HepG2 (cell line): Measurements from ENCODE around the gene EOLA1. TPM values are rescaled to one million over a fixed set of nuclear protein-coding genes. Genes with fewer than 3 reads are reported as not detected.

Experiments used
- ATAC-seq: fragments of 200-7000 bp; cut with Tn5 transposase; 3 replicates; pipeline ENCODE4 v1.9.1; 2020; ENCODE audit warnings: mild to moderate bottlenecking, moderate library complexity
- BruUV-seq: library from RNA; stranded (reverse); fragments of 400-500 nt; replicated peaks from 2 replicates; lab custom pipeline; 2021; lab: Mats Ljungman, UMichigan
- CTCF ChIA-PET: fragments of 300-600 bp; formaldehyde crosslinking; extraction: SDS; loops from one replicate; lab custom pipeline; 2021; ENCODE audit warnings: low total read pairs, inconsistent platforms, low intra/inter-chr PET ratio; lab: Yijun Ruan, JAX
- POLR2A ChIA-PET: fragments of 350-600 bp; sonication (Branson Sonifier 250); formaldehyde crosslinking; loops from one replicate; lab custom pipeline; 2020; ENCODE audit warnings: antibody characterized with exemption, inconsistent platforms; lab: Yijun Ruan, JAX
- DNase-seq: peaks from one replicate; pipeline ENCODE4 v3.0.0-alpha.2; 2015; ENCODE audit warnings: low spot score
- FAIRE-seq: peaks from 3 replicates; lab custom pipeline; 2011; peaks lifted over from hg19 to GRCh38; lab: Jason Lieb, UNC
- H2AFZ ChIP-seq: one replicate; pipeline ENCODE4 v1.6.1; 2011; ENCODE audit warnings: low read length, inconsistent platforms
- H3K27ac ChIP-seq: fragments of 300-600 bp; 3 replicates; pipeline ENCODE4 v1.8.0; 2011; ENCODE audit warnings: mixed run types, mild to moderate bottlenecking, mixed read lengths, low read length, inconsistent platforms; ENCODE audit not compliant: insufficient read depth; ENCODE audit errors: extremely low read length
- H3K27me3 ChIP-seq, 2 experiments: fragments of 200-600 bp in 1 of 2; 2 replicates in 1 of 2; 3 replicates in 1 of 2; pipeline versions ENCODE4 v1.6.0 to v1.8.0; 2011; ENCODE audit warnings: low read length in 2 of 2, mild to moderate bottlenecking in 2 of 2, moderate library complexity in 2 of 2, inconsistent platforms in 1 of 2; ENCODE audit not compliant: insufficient read depth in 2 of 2, control insufficient read depth in 1 of 2
- H3K36me3 ChIP-seq, 2 experiments: fragments of 200-600 bp in 1 of 2; replicated peaks in 1 of 2; 2 replicates in 1 of 2; 3 replicates in 1 of 2; pipeline versions ENCODE4 v1.5.1 to v1.8.0; 2011; ENCODE audit warnings: low read length in 2 of 2, inconsistent platforms in 1 of 2; ENCODE audit not compliant: insufficient read depth in 2 of 2, control insufficient read depth in 1 of 2
- H3K4me1 ChIP-seq: 2 replicates; pipeline ENCODE4 v1.5.1; 2012; ENCODE audit warnings: low read length, inconsistent platforms; ENCODE audit not compliant: insufficient read depth
- H3K4me2 ChIP-seq: 2 replicates; pipeline ENCODE4 v1.6.0; 2011; ENCODE audit warnings: low read depth, low read length, inconsistent platforms
- H3K4me3 ChIP-seq, 3 experiments: fragments of 200-600 bp in 1 of 3; sonication (generic), shearing (Covaris generic) in 1 of 3; replicated peaks in 1 of 3; 2 replicates each; pipeline ENCODE4 v1.5.1; 2011 to 2016; ENCODE audit warnings: low read length in 3 of 3, inconsistent platforms in 2 of 3, low read depth in 2 of 3, mild to moderate bottlenecking in 2 of 3, control low read depth in 1 of 3, mixed read lengths in 1 of 3; ENCODE audit not compliant: insufficient read depth in 1 of 3
- H3K79me2 ChIP-seq: one replicate; pipeline ENCODE4 v1.6.1; 2011; ENCODE audit warnings: low read length, inconsistent platforms; ENCODE audit not compliant: insufficient read depth
- H3K9ac ChIP-seq: 2 replicates; pipeline ENCODE4 v1.6.0; 2011; ENCODE audit warnings: mild to moderate bottlenecking, low read depth, low read length, inconsistent platforms; ENCODE audit not compliant: insufficient read depth
- H3K9me3 ChIP-seq: 2 replicates; pipeline ENCODE4 v1.5.1; 2012; ENCODE audit warnings: mild to moderate bottlenecking, low read length
- H4K20me1 ChIP-seq: 2 replicates; pipeline ENCODE4 v1.6.0; 2011; ENCODE audit warnings: inconsistent platforms, mild to moderate bottlenecking, low read length, moderate library complexity; ENCODE audit not compliant: insufficient read depth
- JUND ChIP-seq: sonication (generic); formaldehyde crosslinking; IDR thresholded peaks from 2 replicates; pipeline ENCODE4 v1.8.0; 2022; ENCODE audit warnings: mild to moderate bottlenecking, missing genetic modification reagents
- SNAI1 ChIP-seq: sonication (generic); formaldehyde crosslinking; IDR thresholded peaks from 2 replicates; pipeline ENCODE4 v1.5.0; 2020; ENCODE audit warnings: mild to moderate bottlenecking, missing genetic modification reagents, borderline replicate concordance
- TCF12 ChIP-seq, 2 experiments: fragments of 450-650 bp in 1 of 2; sonication (generic) in 1 of 2; formaldehyde crosslinking in 1 of 2; IDR thresholded peaks; 2 replicates each; pipeline versions ENCODE4 v1.6.1 to v1.8.0; 2017 to 2022; ENCODE audit warnings: antibody characterized with exemption in 1 of 2, mild to moderate bottlenecking in 1 of 2, missing genetic modification reagents in 1 of 2, moderate library complexity in 1 of 2
- YEATS4 ChIP-seq: sonication (generic); formaldehyde crosslinking; IDR thresholded peaks from 2 replicates; pipeline ENCODE4 v1.4.0; 2020; ENCODE audit warnings: missing genetic modification reagents, borderline replicate concordance
- ZNF501 ChIP-seq: sonication (generic); formaldehyde crosslinking; IDR thresholded peaks from 2 replicates; pipeline ENCODE4 v1.5.1; 2020; ENCODE audit warnings: mild to moderate bottlenecking, moderate library complexity, missing genetic modification reagents
- ZNF816 ChIP-seq: sonication (generic); formaldehyde crosslinking; IDR thresholded peaks from 2 replicates; pipeline ENCODE4 v1.8.0; 2022; ENCODE audit warnings: missing genetic modification reagents, mild to moderate bottlenecking, borderline replicate concordance
- WGBS: methylation state at CpG from one replicate; pipeline ENCODE4 v1.1.6; 2017; ENCODE audit warnings: low lambda C conversion rate; 5-methylcytosine and 5-hydroxymethylcytosine counted together
- in situ Hi-C: cut with HindIII; loops from 2 replicates; pipeline ENCODE4 v1.10.0; 2017; ENCODE audit warnings: low pct_unique_long_range_greater_than_20kb; ENCODE audit not compliant: extremely low pct_ligation_motif_present
- intact Hi-C: fragments of 100-400 bp; cut with micrococcal nuclease; formaldehyde crosslinking; loops from one replicate; pipeline ENCODE4 v1.10.0; 2022; ENCODE audit not compliant: unreplicated experiment
- polyA plus RNA-seq, 8 experiments: library from polyadenylated mRNA; depleted of rRNA in 3 of 8; stranded (reverse) in 7 of 8; unstranded in 1 of 8; fragments of >200 nt; fragmentation: Illumina TruSeq in 4 of 8; extraction: Trizol in 4 of 8; gene quantifications; 2 replicates each; pipeline versions ENCODE4 v1.2.1 to v1.2.3, GENCODE V29; 2011 to 2016; ENCODE audit warnings: low read depth in 4 of 8, missing spikeins in 1 of 8, mixed read lengths in 1 of 8; ENCODE audit not compliant: insufficient read depth in 1 of 8
- total RNA-seq, 5 experiments: library from RNA; depleted of rRNA; stranded (reverse); fragments of >200 nt; fragmentation: Illumina TruSeq; extraction: Trizol; gene quantifications; 2 replicates each; pipeline ENCODE4 v1.2.3, GENCODE V29; 2016; ENCODE audit warnings: low read depth in 1 of 5
- TF ChIP-seq, protein P1 (sequence below): sonication (generic); formaldehyde crosslinking; IDR thresholded peaks from 2 replicates; pipeline ENCODE4 v1.4.0; 2020; ENCODE audit warnings: missing genetic modification reagents
- TF ChIP-seq, protein P2 (sequence below): sonication (generic); formaldehyde crosslinking; IDR thresholded peaks from 2 replicates; pipeline ENCODE4 v1.4.0; 2020; ENCODE audit warnings: missing genetic modification reagents, borderline replicate concordance
- TF ChIP-seq, protein P3 (sequence below): IDR thresholded peaks from 2 replicates; pipeline ENCODE4 v1.6.1; 2016; ENCODE audit warnings: control low read depth
- TF ChIP-seq, protein P4 (sequence below): IDR thresholded peaks from 2 replicates; pipeline ENCODE4 v1.6.1; 2012; ENCODE audit warnings: inconsistent platforms

Gene EOLA1
- total and polyA plus RNA-seq, 2 of the 13 experiments (the other 11 are each of a cell fraction or from before 2014, with no cell fraction given), result 6.5 to 9.6 TPM

DNA sequence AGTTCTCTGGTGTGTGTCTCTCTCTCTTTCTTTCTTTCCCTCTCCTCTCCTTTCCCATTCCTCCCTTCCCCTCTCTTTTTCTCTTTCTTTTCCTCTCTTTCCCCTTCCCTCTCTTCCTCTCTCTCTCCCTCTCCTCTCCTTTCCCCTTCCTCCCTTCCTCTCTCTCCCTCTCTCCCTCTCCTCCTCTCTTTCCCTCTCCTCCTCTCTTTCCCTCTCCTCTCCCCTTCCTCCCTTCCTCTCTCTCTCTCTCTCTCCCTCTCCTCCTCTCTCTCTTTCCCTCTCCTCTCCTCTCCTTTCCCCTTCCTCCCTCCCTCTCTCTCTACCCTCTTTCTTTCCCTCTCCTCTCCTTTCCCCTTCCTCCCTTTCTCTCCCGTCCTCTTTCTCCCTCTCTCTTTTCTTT lies 12.4 kb upstream of the EOLA1 start:
- DNase-seq, result no peak
- no peaks in the 10 kb centered on the region for H3K4me1 ChIP-seq
- no peak overlapping the region for H2AFZ ChIP-seq
- 76% methylated on average over 1 of the region's 1 CpG for WGBS
- ATAC-seq, result no peak
- POLR2A ChIA-PET, result no interaction called here
- H4K20me1 ChIP-seq, result no peaks in the 10 kb centered on the region
- CTCF ChIA-PET, result no interaction called here
- TF ChIP-seq ZNF501 (CRISPR knock-in tag) (no peak), SNAI1 (CRISPR knock-in tag) (no peak)
- no peak for FAIRE-seq
- in situ Hi-C loops, result no loop called here
- H3K36me3 ChIP-seq, result no peaks in the 10 kb centered on the region
- no peak overlapping the region for H3K9ac ChIP-seq
- no peak overlapping the region for H3K4me2 ChIP-seq
- H3K79me2 ChIP-seq, result no peaks in the 10 kb centered on the region
- H3K4me3 ChIP-seq, result no peak overlapping the region
- no peaks in the 10 kb centered on the region for H3K9me3 ChIP-seq
- no peaks in the 10 kb centered on the region for H3K27me3 ChIP-seq
- intact Hi-C loops, result no loop called here
- H3K27ac ChIP-seq, result no peak overlapping the region
- BruUV-seq, result no TSS peak

DNA sequence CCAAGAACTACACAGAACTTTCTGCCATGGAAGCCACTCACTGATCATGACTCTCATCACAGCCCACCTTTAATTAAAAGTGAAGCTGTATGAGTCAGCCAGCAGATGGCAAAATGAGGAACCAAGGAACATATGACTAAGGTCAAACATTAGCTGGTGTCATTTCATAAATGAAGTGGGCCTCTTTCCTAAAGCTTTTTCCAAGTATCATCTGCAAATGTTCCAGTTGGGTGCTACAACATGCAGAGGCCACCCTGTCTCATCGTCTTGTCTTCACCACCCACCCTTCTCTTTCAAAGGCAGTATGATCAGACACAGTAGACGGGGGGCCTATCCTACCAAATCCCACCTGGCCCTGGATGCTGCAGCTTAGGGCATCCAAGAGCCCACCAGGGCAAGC lies 9.2 kb upstream of the EOLA1 start:
- H3K9me3 ChIP-seq, result no peaks in the 10 kb centered on the region
- ATAC-seq, result no peak
- H3K27ac ChIP-seq, result no peak overlapping the region
- no peaks in the 10 kb centered on the region for H3K79me2 ChIP-seq
- H3K9ac ChIP-seq, result no peak overlapping the region
- no peaks in the 10 kb centered on the region for H3K4me1 ChIP-seq
- intact Hi-C loops, result no loop called here
- H3K27me3 ChIP-seq, result no peaks in the 10 kb centered on the region
- no peak overlapping the region for H3K4me2 ChIP-seq
- FAIRE-seq, result no peak
- CTCF ChIA-PET, result no interaction called here
- in situ Hi-C loops, result no loop called here
- no peak overlapping the region for H3K4me3 ChIP-seq
- no peaks in the 10 kb centered on the region for H3K36me3 ChIP-seq
- no peaks in the 10 kb centered on the region for H4K20me1 ChIP-seq
- BruUV-seq, result no TSS peak
- WGBS, result 100% methylated on average over 2 of the region's 2 CpGs
- POLR2A ChIA-PET, result no interaction called here
- DNase-seq, result no peak
- no peak overlapping the region for H2AFZ ChIP-seq
- TF ChIP-seq, protein P1, sequence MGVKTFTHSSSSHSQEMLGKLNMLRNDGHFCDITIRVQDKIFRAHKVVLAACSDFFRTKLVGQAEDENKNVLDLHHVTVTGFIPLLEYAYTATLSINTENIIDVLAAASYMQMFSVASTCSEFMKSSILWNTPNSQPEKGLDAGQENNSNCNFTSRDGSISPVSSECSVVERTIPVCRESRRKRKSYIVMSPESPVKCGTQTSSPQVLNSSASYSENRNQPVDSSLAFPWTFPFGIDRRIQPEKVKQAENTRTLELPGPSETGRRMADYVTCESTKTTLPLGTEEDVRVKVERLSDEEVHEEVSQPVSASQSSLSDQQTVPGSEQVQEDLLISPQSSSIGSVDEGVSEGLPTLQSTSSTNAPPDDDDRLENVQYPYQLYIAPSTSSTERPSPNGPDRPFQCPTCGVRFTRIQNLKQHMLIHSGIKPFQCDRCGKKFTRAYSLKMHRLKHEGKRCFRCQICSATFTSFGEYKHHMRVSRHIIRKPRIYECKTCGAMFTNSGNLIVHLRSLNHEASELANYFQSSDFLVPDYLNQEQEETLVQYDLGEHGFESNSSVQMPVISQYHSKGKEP (CRISPR knock-in tag), result no peak
- TF ChIP-seq ZNF816, result no peak
- TF ChIP-seq, protein P2, sequence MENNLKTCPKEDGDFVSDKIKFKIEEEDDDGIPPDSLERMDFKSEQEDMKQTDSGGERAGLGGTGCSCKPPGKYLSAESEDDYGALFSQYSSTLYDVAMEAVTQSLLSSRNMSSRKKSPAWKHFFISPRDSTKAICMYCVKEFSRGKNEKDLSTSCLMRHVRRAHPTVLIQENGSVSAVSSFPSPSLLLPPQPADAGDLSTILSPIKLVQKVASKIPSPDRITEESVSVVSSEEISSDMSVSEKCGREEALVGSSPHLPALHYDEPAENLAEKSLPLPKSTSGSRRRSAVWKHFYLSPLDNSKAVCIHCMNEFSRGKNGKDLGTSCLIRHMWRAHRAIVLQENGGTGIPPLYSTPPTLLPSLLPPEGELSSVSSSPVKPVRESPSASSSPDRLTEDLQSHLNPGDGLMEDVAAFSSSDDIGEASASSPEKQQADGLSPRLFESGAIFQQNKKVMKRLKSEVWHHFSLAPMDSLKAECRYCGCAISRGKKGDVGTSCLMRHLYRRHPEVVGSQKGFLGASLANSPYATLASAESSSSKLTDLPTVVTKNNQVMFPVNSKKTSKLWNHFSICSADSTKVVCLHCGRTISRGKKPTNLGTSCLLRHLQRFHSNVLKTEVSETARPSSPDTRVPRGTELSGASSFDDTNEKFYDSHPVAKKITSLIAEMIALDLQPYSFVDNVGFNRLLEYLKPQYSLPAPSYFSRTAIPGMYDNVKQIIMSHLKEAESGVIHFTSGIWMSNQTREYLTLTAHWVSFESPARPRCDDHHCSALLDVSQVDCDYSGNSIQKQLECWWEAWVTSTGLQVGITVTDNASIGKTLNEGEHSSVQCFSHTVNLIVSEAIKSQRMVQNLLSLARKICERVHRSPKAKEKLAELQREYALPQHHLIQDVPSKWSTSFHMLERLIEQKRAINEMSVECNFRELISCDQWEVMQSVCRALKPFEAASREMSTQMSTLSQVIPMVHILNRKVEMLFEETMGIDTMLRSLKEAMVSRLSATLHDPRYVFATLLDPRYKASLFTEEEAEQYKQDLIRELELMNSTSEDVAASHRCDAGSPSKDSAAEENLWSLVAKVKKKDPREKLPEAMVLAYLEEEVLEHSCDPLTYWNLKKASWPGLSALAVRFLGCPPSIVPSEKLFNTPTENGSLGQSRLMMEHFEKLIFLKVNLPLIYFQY (CRISPR knock-in tag), result no peak
- TF ChIP-seq, protein P3, sequence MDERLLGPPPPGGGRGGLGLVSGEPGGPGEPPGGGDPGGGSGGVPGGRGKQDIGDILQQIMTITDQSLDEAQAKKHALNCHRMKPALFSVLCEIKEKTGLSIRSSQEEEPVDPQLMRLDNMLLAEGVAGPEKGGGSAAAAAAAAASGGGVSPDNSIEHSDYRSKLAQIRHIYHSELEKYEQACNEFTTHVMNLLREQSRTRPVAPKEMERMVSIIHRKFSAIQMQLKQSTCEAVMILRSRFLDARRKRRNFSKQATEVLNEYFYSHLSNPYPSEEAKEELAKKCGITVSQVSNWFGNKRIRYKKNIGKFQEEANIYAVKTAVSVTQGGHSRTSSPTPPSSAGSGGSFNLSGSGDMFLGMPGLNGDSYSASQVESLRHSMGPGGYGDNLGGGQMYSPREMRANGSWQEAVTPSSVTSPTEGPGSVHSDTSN (CRISPR knock-in tag), result no peak
- TF ChIP-seq, protein P4, sequence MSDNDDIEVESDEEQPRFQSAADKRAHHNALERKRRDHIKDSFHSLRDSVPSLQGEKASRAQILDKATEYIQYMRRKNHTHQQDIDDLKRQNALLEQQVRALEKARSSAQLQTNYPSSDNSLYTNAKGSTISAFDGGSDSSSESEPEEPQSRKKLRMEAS, result no peak
- TF ChIP-seq JUND (CRISPR knock-in tag), result no peak
- no peak for TF ChIP-seq YEATS4
- no peak for TF ChIP-seq TCF12 (IDR thresholded peaks at IDR 0.05)
- TF ChIP-seq TCF12 (CRISPR knock-in tag; IDR thresholded peaks at IDR 0.05), result no peak
